ENCODE measurements around the gene MX1. TPM values are rescaled to one million over a fixed set of nuclear protein-coding genes. Genes with fewer than 3 reads are reported as not detected.

Gene MX1
- polyA plus RNA-seq, 3 donors = 8.4 to 9.7 (median 8.9) TPM

GRCh38 chr21:41488080-41488479, 62.0 kb downstream of the MX1 start:
- DNase-seq (ENCODE audit: low read depth in 3 of 3, low spot score in 2 of 3) = no peak

- no peak for DNase-seq (ENCODE audit: low read depth in 3 of 3, low spot score in 2 of 3)
These were observed 63.3 kb downstream of the MX1 start for GRCh38 chr21:41489329-41489728.

- DNase-seq (ENCODE audit: low read depth in 3 of 3, low spot score in 2 of 3) = no peak
These were observed 64.3 kb downstream of the MX1 start for GRCh38 chr21:41490330-41490729.

- DNase-seq (ENCODE audit: low read depth in 3 of 3, low spot score in 2 of 3) = no peak
These were observed 65.4 kb downstream of the MX1 start for GRCh38 chr21:41491412-41491811.

GRCh38 chr21:41494242-41494641, 68.2 kb downstream of the MX1 start:
- DNase-seq (ENCODE audit: low read depth in 3 of 3, low spot score in 2 of 3) = no peak

- no peak for DNase-seq (ENCODE audit: low read depth in 3 of 3, low spot score in 2 of 3)
These were observed 71.0 kb downstream of the MX1 start for GRCh38 chr21:41497008-41497407.

- no peak for DNase-seq (ENCODE audit: low read depth in 3 of 3, low spot score in 2 of 3)
These were observed 71.7 kb downstream of the MX1 start for GRCh38 chr21:41497788-41498187.

GRCh38 chr21:41499920-41500319, 73.9 kb downstream of the MX1 start:
- no peak for DNase-seq (ENCODE audit: low read depth in 3 of 3, low spot score in 2 of 3)

GRCh38 chr21:41500363-41500762, 74.3 kb downstream of the MX1 start:
- no peak for DNase-seq (ENCODE audit: low read depth in 3 of 3, low spot score in 2 of 3)

- DNase-seq (ENCODE audit: low read depth in 3 of 3, low spot score in 2 of 3) = no peak
These were observed 74.9 kb downstream of the MX1 start for GRCh38 chr21:41500931-41501381.

GRCh38 chr21:41501919-41502318, 75.9 kb downstream of the MX1 start:
- DNase-seq (ENCODE audit: low read depth in 3 of 3, low spot score in 2 of 3) = no peak

GRCh38 chr21:41503331-41503730, 77.3 kb downstream of the MX1 start:
- no peak for DNase-seq (ENCODE audit: low read depth in 3 of 3, low spot score in 2 of 3)

- no peak for DNase-seq (ENCODE audit: low read depth in 3 of 3, low spot score in 2 of 3)
These were observed 78.0 kb downstream of the MX1 start for GRCh38 chr21:41504030-41504429.

- DNase-seq (ENCODE audit: low read depth in 3 of 3, low spot score in 2 of 3) = no peak
These were observed 80.1 kb downstream of the MX1 start for GRCh38 chr21:41506005-41506594.

- no peak for DNase-seq (ENCODE audit: low read depth in 3 of 3, low spot score in 2 of 3)
These were observed 80.8 kb downstream of the MX1 start for GRCh38 chr21:41506611-41507520.

- no peak for DNase-seq (ENCODE audit: low read depth in 3 of 3, low spot score in 2 of 3)
These were observed 81.7 kb downstream of the MX1 start, which contains the start of gene TMPRSS2 for GRCh38 chr21:41507521-41508414. Gene TMPRSS2, minus strand, starts transcription at chr21:41508158. Its CDS starts 10,025 bp downstream, at chr21:41498133.

- no peak for DNase-seq (ENCODE audit: low read depth in 3 of 3, low spot score in 2 of 3)
These were observed 82.5 kb downstream of the MX1 start for GRCh38 chr21:41508415-41509144.

Data from right renal cortex interstitium (tissue), 3 donors.